ENCODE measurements around the gene CREB5. TPM values are rescaled to one million over a fixed set of nuclear protein-coding genes. Genes with fewer than 3 reads are reported as not detected.

The CREB5 gene
- total and polyA plus RNA-seq, 11 donors: 7.6 to 38.7 (median 15.2) TPM

DNA sequence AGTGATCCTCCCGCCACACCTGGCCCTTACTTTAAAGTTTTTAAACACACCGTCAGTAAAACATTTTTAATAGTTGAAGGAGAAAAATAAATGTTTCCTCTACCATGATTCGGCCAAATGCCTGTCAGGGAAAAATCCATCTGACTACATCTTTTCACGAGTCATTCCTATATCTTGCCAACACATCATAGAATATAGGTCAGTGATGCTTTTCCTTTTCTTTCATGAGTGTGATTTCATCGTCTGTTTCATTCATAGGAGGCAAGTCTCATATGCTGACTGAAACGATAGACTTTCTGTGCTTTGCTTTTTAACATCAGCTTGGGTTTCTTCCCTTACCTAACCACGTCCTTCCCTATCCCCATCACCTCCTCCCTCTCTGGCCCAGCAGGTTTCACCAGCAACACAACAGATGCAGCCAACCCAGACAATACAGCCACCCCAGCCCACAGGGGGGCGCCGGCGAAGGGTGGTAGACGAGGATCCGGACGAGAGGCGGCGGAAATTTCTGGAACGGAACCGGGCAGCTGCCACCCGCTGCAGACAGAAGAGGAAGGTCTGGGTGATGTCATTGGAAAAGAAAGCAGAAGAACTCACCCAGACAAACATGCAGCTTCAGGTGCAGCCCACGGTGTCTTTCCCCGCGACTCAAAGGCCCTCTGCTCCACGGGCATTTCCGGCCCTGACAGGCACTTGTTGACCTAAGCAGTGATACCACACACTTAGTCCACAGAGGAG is 396.6 kb downstream of the CREB5 start:
- DNase-seq: peak in 2 of 5 donors; percentile 43 to 64
- Histone ChIP-seq H3K36me3 (peaks cover 0 to 48% (median 24%) of the 10 kb centered on the region in 9 donors), H3K4me1 (peaks cover 0 to 26% (median 5%) of the 10 kb centered on the region in 12 donors), H3K27me3 (no peaks in the 10 kb centered on the region), H3K9me3 (no peaks in the 10 kb centered on the region), H3K27ac (no peak overlapping the region), H3K4me3 (no peak overlapping the region)
- 92 to 95% (median 93%) methylated on average over 23 of the region's 23 CpGs for WGBS, 4 donors
- no peak for TF ChIP-seq CTCF (IDR thresholded peaks at IDR 0.05)
- no peak for TF ChIP-seq POLR2A (IDR thresholded peaks at IDR 0.05)
- intact Hi-C loops (cut with DNase I): no loop called here
- no peak for ATAC-seq

- Histone ChIP-seq H3K27ac (no peak overlapping the region), H3K9me3 (no peaks in the 10 kb centered on the region), H3K4me1 (peaks cover 0 to 28% (median 6%) of the 10 kb centered on the region in 12 donors), H3K27me3 (no peaks in the 10 kb centered on the region), H3K4me3 (no peak overlapping the region), H3K36me3 (peaks cover 0 to 28% (median 10%) of the 10 kb centered on the region in 9 donors)
- 82 to 94% (median 88%) methylated on average over 3 of the region's 3 CpGs for WGBS, 4 donors
- DNase-seq (no peak), ATAC-seq (no peak)
- TF ChIP-seq CTCF (IDR thresholded peaks at IDR 0.05) (no peak), POLR2A (IDR thresholded peaks at IDR 0.05) (no peak)
- intact Hi-C loops (cut with DNase I): no loop called here
Measured at GRCh38 chr7:28811008-28811407, 398.7 kb downstream of the CREB5 start.

GRCh38 chr7:28811701-28812430 is 399.5 kb downstream of the CREB5 start:
- intact Hi-C loops (cut with DNase I): no loop called here
- WGBS, 4 donors: 94 to 97% (median 95%) methylated on average over 5 of the region's 5 CpGs

More at GRCh38 chr7:28811701-28812430, 399.5 kb downstream of the CREB5 start:
- Histone ChIP-seq H3K27ac (no peak overlapping the region), H3K4me3 (no peak overlapping the region), H3K27me3 (no peaks in the 10 kb centered on the region), H3K36me3 (peaks cover 0 to 23% (median 10%) of the 10 kb centered on the region in 9 donors), H3K4me1 (peaks cover 0 to 28% (median 6%) of the 10 kb centered on the region in 12 donors), H3K9me3 (no peaks in the 10 kb centered on the region)
- DNase-seq (no peak), ATAC-seq (no peak)
- TF ChIP-seq CTCF (IDR thresholded peaks at IDR 0.05) (no peak), POLR2A (IDR thresholded peaks at IDR 0.05) (no peak)
